ENCODE results near the gene SMAD7.

Gene SMAD7

GRCh38 chr18:48884306-48884705 lies 66.5 kb downstream of the SMAD7 start:
- Histone ChIP-seq H3K4me1 (ENCODE audit: insufficient read depth, insufficient read length) (peaks cover 6% of the 10 kb centered on the region), H3K27me3 (ENCODE audit: insufficient read depth, insufficient read length) (peaks cover 4% of the 10 kb centered on the region), H3K9ac (ENCODE audit: insufficient read length, low read depth) (no peak overlapping the region), H3K36me3 (ENCODE audit: insufficient read depth, insufficient read length, low read length) (no peaks in the 10 kb centered on the region), H3K4me3 (ENCODE audit: insufficient read length, low read depth) (no peak overlapping the region), H3K9me3 (ENCODE audit: insufficient read depth, low read length) (no peaks in the 10 kb centered on the region)
- no peak for TF ChIP-seq ZNF274 (IDR thresholded peaks at IDR 0.05; ENCODE audit: low read depth, low read length)
- TF ChIP-seq YY1 (IDR thresholded peaks at IDR 0.05; ENCODE audit: insufficient read depth, insufficient read length), result no peak
- no peak for TF ChIP-seq SUZ12 (IDR thresholded peaks at IDR 0.05; ENCODE audit: extremely low read depth, insufficient read depth, insufficient read length)
- DNase-seq (ENCODE audit: low read depth, low spot score), result no peak

GRCh38 chr18:48882379-48882778 lies 68.4 kb downstream of the SMAD7 start:
- Histone ChIP-seq H3K36me3 (ENCODE audit: insufficient read depth, insufficient read length, low read length) (no peaks in the 10 kb centered on the region), H3K27me3 (ENCODE audit: insufficient read depth, insufficient read length) (peaks cover 4% of the 10 kb centered on the region), H3K4me1 (ENCODE audit: insufficient read depth, insufficient read length) (peaks cover 2% of the 10 kb centered on the region), H3K9ac (ENCODE audit: insufficient read length, low read depth) (no peak overlapping the region), H3K4me3 (ENCODE audit: insufficient read length, low read depth) (no peak overlapping the region), H3K9me3 (ENCODE audit: insufficient read depth, low read length) (no peaks in the 10 kb centered on the region)
- DNase-seq (ENCODE audit: low read depth, low spot score), result no peak
- TF ChIP-seq ZNF274 (IDR thresholded peaks at IDR 0.05; ENCODE audit: low read depth, low read length) (no peak), SUZ12 (IDR thresholded peaks at IDR 0.05; ENCODE audit: extremely low read depth, insufficient read depth, insufficient read length) (no peak), YY1 (IDR thresholded peaks at IDR 0.05; ENCODE audit: insufficient read depth, insufficient read length) (no peak)

GRCh38 chr18:48880931-48881330 lies 69.8 kb downstream of the SMAD7 start:
- no peaks in the 10 kb centered on the region for H3K36me3 ChIP-seq (ENCODE audit: insufficient read depth, insufficient read length, low read length)
- no peak overlapping the region for H3K4me3 ChIP-seq (ENCODE audit: insufficient read length, low read depth)
- no peaks in the 10 kb centered on the region for H3K9me3 ChIP-seq (ENCODE audit: insufficient read depth, low read length)
- H3K9ac ChIP-seq (ENCODE audit: insufficient read length, low read depth), result no peak overlapping the region
- TF ChIP-seq YY1 (IDR thresholded peaks at IDR 0.05; ENCODE audit: insufficient read depth, insufficient read length) (no peak), ZNF274 (IDR thresholded peaks at IDR 0.05; ENCODE audit: low read depth, low read length) (no peak), SUZ12 (IDR thresholded peaks at IDR 0.05; ENCODE audit: extremely low read depth, insufficient read depth, insufficient read length) (no peak)
- H3K27me3 ChIP-seq (ENCODE audit: insufficient read depth, insufficient read length), result peaks cover 4% of the 10 kb centered on the region
- DNase-seq (ENCODE audit: low read depth, low spot score), result no peak
- H3K4me1 ChIP-seq (ENCODE audit: insufficient read depth, insufficient read length), result peaks cover 6% of the 10 kb centered on the region

- H3K9ac ChIP-seq (ENCODE audit: insufficient read length, low read depth), result no peak overlapping the region
- H3K27me3 ChIP-seq (ENCODE audit: insufficient read depth, insufficient read length), result no peaks in the 10 kb centered on the region
- no peak overlapping the region for H3K4me3 ChIP-seq (ENCODE audit: insufficient read length, low read depth)
- no peak for DNase-seq (ENCODE audit: low read depth, low spot score)
- peaks cover 4% of the 10 kb centered on the region for H3K4me1 ChIP-seq (ENCODE audit: insufficient read depth, insufficient read length)
- no peaks in the 10 kb centered on the region for H3K9me3 ChIP-seq (ENCODE audit: insufficient read depth, low read length)
- TF ChIP-seq ZNF274 (IDR thresholded peaks at IDR 0.05; ENCODE audit: low read depth, low read length) (no peak), YY1 (IDR thresholded peaks at IDR 0.05; ENCODE audit: insufficient read depth, insufficient read length) (no peak), SUZ12 (IDR thresholded peaks at IDR 0.05; ENCODE audit: extremely low read depth, insufficient read depth, insufficient read length) (no peak)
- H3K36me3 ChIP-seq (ENCODE audit: insufficient read depth, insufficient read length, low read length), result no peaks in the 10 kb centered on the region
These were observed 71.7 kb downstream of the SMAD7 start for GRCh38 chr18:48879008-48879431.

GRCh38 chr18:48878471-48878870 lies 72.3 kb downstream of the SMAD7 start:
- no peaks in the 10 kb centered on the region for H3K36me3 ChIP-seq (ENCODE audit: insufficient read depth, insufficient read length, low read length)
- H3K9me3 ChIP-seq (ENCODE audit: insufficient read depth, low read length), result no peaks in the 10 kb centered on the region
- H3K9ac ChIP-seq (ENCODE audit: insufficient read length, low read depth), result no peak overlapping the region
- no peaks in the 10 kb centered on the region for H3K27me3 ChIP-seq (ENCODE audit: insufficient read depth, insufficient read length)
- no peak overlapping the region for H3K4me3 ChIP-seq (ENCODE audit: insufficient read length, low read depth)
- no peak for TF ChIP-seq YY1 (IDR thresholded peaks at IDR 0.05; ENCODE audit: insufficient read depth, insufficient read length)
- no peak for TF ChIP-seq SUZ12 (IDR thresholded peaks at IDR 0.05; ENCODE audit: extremely low read depth, insufficient read depth, insufficient read length)
- no peak for TF ChIP-seq ZNF274 (IDR thresholded peaks at IDR 0.05; ENCODE audit: low read depth, low read length)
- H3K4me1 ChIP-seq (ENCODE audit: insufficient read depth, insufficient read length), result peaks cover 4% of the 10 kb centered on the region
- no peak for DNase-seq (ENCODE audit: low read depth, low spot score)

GRCh38 chr18:48877941-48878340 lies 72.8 kb downstream of the SMAD7 start:
- no peaks in the 10 kb centered on the region for H3K9me3 ChIP-seq (ENCODE audit: insufficient read depth, low read length)
- DNase-seq (ENCODE audit: low read depth, low spot score), result no peak
- H3K4me1 ChIP-seq (ENCODE audit: insufficient read depth, insufficient read length), result peaks cover 4% of the 10 kb centered on the region
- H3K36me3 ChIP-seq (ENCODE audit: insufficient read depth, insufficient read length, low read length), result no peaks in the 10 kb centered on the region
- TF ChIP-seq YY1 (IDR thresholded peaks at IDR 0.05; ENCODE audit: insufficient read depth, insufficient read length) (no peak), ZNF274 (IDR thresholded peaks at IDR 0.05; ENCODE audit: low read depth, low read length) (no peak), SUZ12 (IDR thresholded peaks at IDR 0.05; ENCODE audit: extremely low read depth, insufficient read depth, insufficient read length) (no peak)
- H3K4me3 ChIP-seq (ENCODE audit: insufficient read length, low read depth), result no peak overlapping the region
- no peak overlapping the region for H3K9ac ChIP-seq (ENCODE audit: insufficient read length, low read depth)
- no peaks in the 10 kb centered on the region for H3K27me3 ChIP-seq (ENCODE audit: insufficient read depth, insufficient read length)

- Histone ChIP-seq H3K4me3 (ENCODE audit: insufficient read length, low read depth) (no peak overlapping the region), H3K27me3 (ENCODE audit: insufficient read depth, insufficient read length) (no peaks in the 10 kb centered on the region), H3K36me3 (ENCODE audit: insufficient read depth, insufficient read length, low read length) (no peaks in the 10 kb centered on the region), H3K4me1 (ENCODE audit: insufficient read depth, insufficient read length) (peaks cover 4% of the 10 kb centered on the region), H3K9me3 (ENCODE audit: insufficient read depth, low read length) (no peaks in the 10 kb centered on the region), H3K9ac (ENCODE audit: insufficient read length, low read depth) (no peak overlapping the region)
- TF ChIP-seq ZNF274 (IDR thresholded peaks at IDR 0.05; ENCODE audit: low read depth, low read length) (no peak), SUZ12 (IDR thresholded peaks at IDR 0.05; ENCODE audit: extremely low read depth, insufficient read depth, insufficient read length) (no peak), YY1 (IDR thresholded peaks at IDR 0.05; ENCODE audit: insufficient read depth, insufficient read length) (no peak)
- DNase-seq (ENCODE audit: low read depth, low spot score), result no peak
These were observed 74.2 kb downstream of the SMAD7 start for GRCh38 chr18:48876590-48876989.
